ENCODE measurements around the gene GRM1.

GRM1 gene

DNA sequence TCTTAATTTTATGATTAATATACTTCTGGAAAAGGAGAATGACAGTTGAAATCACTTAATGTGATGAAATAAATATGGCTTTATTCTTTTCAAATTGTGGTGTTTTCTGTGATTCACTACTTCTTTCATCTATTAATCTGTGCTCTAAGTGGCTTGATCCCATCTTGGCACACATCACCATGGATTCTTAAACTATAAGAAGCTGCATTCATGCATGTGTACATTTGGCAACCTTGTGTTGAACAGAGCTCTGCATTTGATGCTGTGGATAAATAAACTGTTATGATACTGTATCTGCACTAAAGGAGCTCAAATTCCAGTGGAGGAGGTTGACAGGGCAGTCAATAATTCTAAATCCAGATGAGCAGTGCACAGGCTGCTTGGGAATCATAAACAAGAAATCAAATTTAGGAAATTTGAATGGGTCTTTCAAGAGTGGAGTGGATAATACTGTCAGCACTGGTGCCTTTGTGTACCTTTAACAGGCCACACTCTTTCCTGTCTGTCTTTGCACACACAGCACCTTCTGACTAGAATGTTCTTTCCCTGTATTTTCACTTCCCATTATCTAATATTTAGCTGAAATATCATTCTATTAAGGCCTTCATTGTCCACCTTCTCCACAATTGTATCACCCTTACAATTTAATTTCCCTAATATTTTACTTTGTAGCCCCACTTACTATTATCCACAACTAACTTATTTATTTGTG, 252.9 kb downstream of the GRM1 start:
- ATAC-seq: no peak
- TF ChIP-seq ZNF70 (CRISPR knock-in tag; IDR thresholded peaks at IDR 0.05) (no peak), SNAI2 (CRISPR knock-in tag; IDR thresholded peaks at IDR 0.05) (no peak), ZNF8 (CRISPR knock-in tag; IDR thresholded peaks at IDR 0.05) (no peak), RARB (CRISPR knock-in tag; IDR thresholded peaks at IDR 0.05) (no peak), ZFP3 (CRISPR knock-in tag; IDR thresholded peaks at IDR 0.05) (no peak)
- TF ChIP-seq, protein P1, sequence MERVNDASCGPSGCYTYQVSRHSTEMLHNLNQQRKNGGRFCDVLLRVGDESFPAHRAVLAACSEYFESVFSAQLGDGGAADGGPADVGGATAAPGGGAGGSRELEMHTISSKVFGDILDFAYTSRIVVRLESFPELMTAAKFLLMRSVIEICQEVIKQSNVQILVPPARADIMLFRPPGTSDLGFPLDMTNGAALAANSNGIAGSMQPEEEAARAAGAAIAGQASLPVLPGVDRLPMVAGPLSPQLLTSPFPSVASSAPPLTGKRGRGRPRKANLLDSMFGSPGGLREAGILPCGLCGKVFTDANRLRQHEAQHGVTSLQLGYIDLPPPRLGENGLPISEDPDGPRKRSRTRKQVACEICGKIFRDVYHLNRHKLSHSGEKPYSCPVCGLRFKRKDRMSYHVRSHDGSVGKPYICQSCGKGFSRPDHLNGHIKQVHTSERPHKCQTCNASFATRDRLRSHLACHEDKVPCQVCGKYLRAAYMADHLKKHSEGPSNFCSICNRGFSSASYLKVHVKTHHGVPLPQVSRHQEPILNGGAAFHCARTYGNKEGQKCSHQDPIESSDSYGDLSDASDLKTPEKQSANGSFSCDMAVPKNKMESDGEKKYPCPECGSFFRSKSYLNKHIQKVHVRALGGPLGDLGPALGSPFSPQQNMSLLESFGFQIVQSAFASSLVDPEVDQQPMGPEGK (CRISPR knock-in tag; IDR thresholded peaks at IDR 0.05; ENCODE audit: borderline replicate concordance): no peak

DNA sequence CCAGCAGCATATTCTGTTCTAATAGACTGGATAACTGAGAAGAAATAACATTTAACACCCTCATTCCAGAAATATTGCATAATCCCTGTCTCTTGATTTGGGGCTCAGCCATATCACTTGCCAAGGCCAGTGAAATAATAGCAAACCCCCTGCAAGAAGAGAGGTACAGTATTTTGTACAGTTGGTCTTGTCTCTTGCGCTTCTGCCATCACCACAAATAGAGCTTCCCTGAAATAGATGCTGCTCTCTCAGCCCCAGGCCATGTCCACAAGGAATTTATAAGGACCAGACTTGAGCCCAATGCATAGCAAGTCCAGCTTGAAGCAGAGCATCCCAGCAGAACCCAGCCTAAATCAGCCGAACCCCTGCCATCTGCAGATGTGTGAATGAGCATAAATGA, 254.0 kb downstream of the GRM1 start:
- TF ChIP-seq TCF4 (CRISPR knock-in tag; IDR thresholded peaks at IDR 0.05; ENCODE audit: borderline replicate concordance) (no peak), ZNF70 (CRISPR knock-in tag; IDR thresholded peaks at IDR 0.05) (no peak), CSDC2 (CRISPR knock-in tag; IDR thresholded peaks at IDR 0.05) (no peak), BACH2 (CRISPR knock-in tag; IDR thresholded peaks at IDR 0.05; ENCODE audit: borderline replicate concordance) (no peak), ARNTL (CRISPR knock-in tag; IDR thresholded peaks at IDR 0.05; ENCODE audit: borderline replicate concordance, low read depth) (no peak), OSR1 (CRISPR knock-in tag; IDR thresholded peaks at IDR 0.05) (no peak)
- TF ChIP-seq, protein P2, sequence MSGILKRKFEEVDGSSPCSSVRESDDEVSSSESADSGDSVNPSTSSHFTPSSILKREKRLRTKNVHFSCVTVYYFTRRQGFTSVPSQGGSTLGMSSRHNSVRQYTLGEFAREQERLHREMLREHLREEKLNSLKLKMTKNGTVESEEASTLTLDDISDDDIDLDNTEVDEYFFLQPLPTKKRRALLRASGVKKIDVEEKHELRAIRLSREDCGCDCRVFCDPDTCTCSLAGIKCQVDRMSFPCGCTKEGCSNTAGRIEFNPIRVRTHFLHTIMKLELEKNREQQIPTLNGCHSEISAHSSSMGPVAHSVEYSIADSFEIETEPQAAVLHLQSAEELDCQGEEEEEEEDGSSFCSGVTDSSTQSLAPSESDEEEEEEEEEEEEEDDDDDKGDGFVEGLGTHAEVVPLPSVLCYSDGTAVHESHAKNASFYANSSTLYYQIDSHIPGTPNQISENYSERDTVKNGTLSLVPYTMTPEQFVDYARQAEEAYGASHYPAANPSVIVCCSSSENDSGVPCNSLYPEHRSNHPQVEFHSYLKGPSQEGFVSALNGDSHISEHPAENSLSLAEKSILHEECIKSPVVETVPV (CRISPR knock-in tag; IDR thresholded peaks at IDR 0.05): no peak
- TF ChIP-seq, protein P1 (CRISPR knock-in tag; IDR thresholded peaks at IDR 0.05; ENCODE audit: borderline replicate concordance): no peak
- no peak for ATAC-seq

DNA sequence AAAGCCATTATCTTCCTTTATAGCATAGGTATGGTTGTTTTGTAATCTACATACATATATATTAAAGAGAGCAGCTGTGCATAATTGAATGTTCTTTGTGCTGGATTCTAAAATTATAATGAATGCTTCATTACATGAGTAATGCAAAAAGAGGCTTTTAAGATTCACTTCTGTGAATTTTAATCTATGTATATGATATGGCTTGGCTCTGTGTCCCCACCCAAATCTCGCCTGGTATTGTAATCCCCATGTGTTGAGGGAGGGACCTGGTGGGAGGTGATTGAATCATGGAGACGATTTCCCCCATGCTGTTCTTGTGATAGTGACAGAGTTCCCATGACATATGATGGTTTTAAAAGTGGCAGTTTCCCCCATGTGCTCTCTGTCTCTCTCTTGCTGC, 255.4 kb downstream of the GRM1 start:
- no peak for TF ChIP-seq ZFP3 (CRISPR knock-in tag; IDR thresholded peaks at IDR 0.05)
- TF ChIP-seq ARNTL (CRISPR knock-in tag; IDR thresholded peaks at IDR 0.05; ENCODE audit: borderline replicate concordance, low read depth): no peak
- TF ChIP-seq TOX (CRISPR knock-in tag; IDR thresholded peaks at IDR 0.05; ENCODE audit: borderline replicate concordance): no peak
- TF ChIP-seq ZNF8 (CRISPR knock-in tag; IDR thresholded peaks at IDR 0.05): no peak
- no peak for TF ChIP-seq BACH2 (CRISPR knock-in tag; IDR thresholded peaks at IDR 0.05; ENCODE audit: borderline replicate concordance)
- TF ChIP-seq, protein P1 (CRISPR knock-in tag; IDR thresholded peaks at IDR 0.05; ENCODE audit: borderline replicate concordance): no peak
- no peak for TF ChIP-seq RARB (CRISPR knock-in tag; IDR thresholded peaks at IDR 0.05)
- TF ChIP-seq ZFP30 (CRISPR knock-in tag; IDR thresholded peaks at IDR 0.05): no peak
- TF ChIP-seq GLIS3 (CRISPR knock-in tag; IDR thresholded peaks at IDR 0.05): no peak
- no peak for TF ChIP-seq CSDC2 (CRISPR knock-in tag; IDR thresholded peaks at IDR 0.05)
- TF ChIP-seq, protein P3, sequence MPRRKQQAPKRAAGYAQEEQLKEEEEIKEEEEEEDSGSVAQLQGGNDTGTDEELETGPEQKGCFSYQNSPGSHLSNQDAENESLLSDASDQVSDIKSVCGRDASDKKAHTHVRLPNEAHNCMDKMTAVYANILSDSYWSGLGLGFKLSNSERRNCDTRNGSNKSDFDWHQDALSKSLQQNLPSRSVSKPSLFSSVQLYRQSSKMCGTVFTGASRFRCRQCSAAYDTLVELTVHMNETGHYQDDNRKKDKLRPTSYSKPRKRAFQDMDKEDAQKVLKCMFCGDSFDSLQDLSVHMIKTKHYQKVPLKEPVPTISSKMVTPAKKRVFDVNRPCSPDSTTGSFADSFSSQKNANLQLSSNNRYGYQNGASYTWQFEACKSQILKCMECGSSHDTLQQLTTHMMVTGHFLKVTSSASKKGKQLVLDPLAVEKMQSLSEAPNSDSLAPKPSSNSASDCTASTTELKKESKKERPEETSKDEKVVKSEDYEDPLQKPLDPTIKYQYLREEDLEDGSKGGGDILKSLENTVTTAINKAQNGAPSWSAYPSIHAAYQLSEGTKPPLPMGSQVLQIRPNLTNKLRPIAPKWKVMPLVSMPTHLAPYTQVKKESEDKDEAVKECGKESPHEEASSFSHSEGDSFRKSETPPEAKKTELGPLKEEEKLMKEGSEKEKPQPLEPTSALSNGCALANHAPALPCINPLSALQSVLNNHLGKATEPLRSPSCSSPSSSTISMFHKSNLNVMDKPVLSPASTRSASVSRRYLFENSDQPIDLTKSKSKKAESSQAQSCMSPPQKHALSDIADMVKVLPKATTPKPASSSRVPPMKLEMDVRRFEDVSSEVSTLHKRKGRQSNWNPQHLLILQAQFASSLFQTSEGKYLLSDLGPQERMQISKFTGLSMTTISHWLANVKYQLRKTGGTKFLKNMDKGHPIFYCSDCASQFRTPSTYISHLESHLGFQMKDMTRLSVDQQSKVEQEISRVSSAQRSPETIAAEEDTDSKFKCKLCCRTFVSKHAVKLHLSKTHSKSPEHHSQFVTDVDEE (CRISPR knock-in tag; IDR thresholded peaks at IDR 0.05): no peak
- no peak for TF ChIP-seq OSR1 (CRISPR knock-in tag; IDR thresholded peaks at IDR 0.05)
- TF ChIP-seq ESRRG (CRISPR knock-in tag; IDR thresholded peaks at IDR 0.05): no peak
- no peak for TF ChIP-seq ZNF565 (CRISPR knock-in tag; conservative IDR thresholded peaks at IDR 0.05; ENCODE audit: low read depth)
- ATAC-seq: no peak

Measured in SK-N-SH treated with all-trans-retinoic acid at 6 μM for 48 hours (cell line).